Esophagus squamous epithelium (tissue), 5 donors: ENCODE data around the gene CDKN2D. TPM values are rescaled to one million over a fixed set of nuclear protein-coding genes. Genes with fewer than 3 reads are reported as not detected.
A peak's percentile ranks its signal among the peaks of the same experiment; 100 is the strongest.

ENCODE experiments used
- DNase-seq: peaks from one replicate; lab custom pipeline; 2025; lab: John Stamatoyannopoulos, UW
- H3K27ac ChIP-seq, 4 donors: fragments of 200-600 bp; sonication (generic); one replicate each; pipeline ENCODE4 v1.5.1; 2016 to 2019; ENCODE audit warnings: mild to moderate bottlenecking in 1 of 4
- H3K27me3 ChIP-seq, 4 donors: fragments of 200-600 bp; sonication (generic); 1 replicate in 3 of 4; 2 replicates in 1 of 4; pipeline versions ENCODE4 v1.5.1 to v1.6.0; 2017 to 2021; ENCODE audit warnings: antibody characterized with exemption in 1 of 4
- H3K36me3 ChIP-seq, 3 donors: fragments of 200-600 bp; sonication (generic); one replicate each; pipeline ENCODE4 v1.5.1; 2016 to 2019
- H3K4me1 ChIP-seq, 3 donors: fragments of 200-600 bp; sonication (generic); one replicate each; pipeline ENCODE4 v1.5.1; 2017 to 2019
- H3K4me3 ChIP-seq, 4 donors: fragments of 200-600 bp; sonication (generic); 1 replicate in 3 of 4; 2 replicates in 1 of 4; pipeline ENCODE4 v1.5.1; 2016 to 2019; ENCODE audit warnings: mild to moderate bottlenecking in 2 of 4, moderate library complexity in 1 of 4
- H3K9me3 ChIP-seq, 3 donors: fragments of 200-600 bp; sonication (generic); one replicate each; pipeline ENCODE4 v1.5.1; 2016 to 2019
- POLR2A ChIP-seq, 4 donors: fragments of 450-650 bp; IDR thresholded peaks; one replicate each; pipeline ENCODE4 v1.6.1; 2017; ENCODE audit warnings: antibody characterized with exemption in 4 of 4, mild to moderate bottlenecking in 4 of 4, moderate library complexity in 3 of 4
- WGBS, 2 donors: methylation state at CpG; one replicate each; pipeline ENCODE4 v1.1.5; 2018; 5-methylcytosine and 5-hydroxymethylcytosine counted together
- intact Hi-C: fragments of 100-400 bp; cut with DNase I; formaldehyde crosslinking; loops from one replicate; pipeline ENCODE4 v1.15.0; 2022
- total RNA-seq, 4 donors: library from RNA; depleted of rRNA; stranded (reverse); fragments of >200 nt; gene quantifications; one replicate each; pipeline ENCODE4 v1.1.0, GENCODE V29; 2016
- TF ChIP-seq, protein P1 (sequence below), 6 experiments: fragments of 450-650 bp in 4 of 6; fragments of 200-600 bp in 2 of 6; sonication (generic) in 2 of 6; IDR thresholded peaks; one replicate each; pipeline ENCODE4 v1.5.1; 2016 to 2019; ENCODE audit warnings: antibody characterized with exemption in 6 of 6, mild to moderate bottlenecking in 4 of 6, moderate library complexity in 4 of 6
- donor health status: DM: yes; HTN: yes; CAD: no.

Gene CDKN2D
- total RNA-seq, 4 donors from 2014 or later, result 5.1 to 14.4 (median 6.2) TPM

DNA sequence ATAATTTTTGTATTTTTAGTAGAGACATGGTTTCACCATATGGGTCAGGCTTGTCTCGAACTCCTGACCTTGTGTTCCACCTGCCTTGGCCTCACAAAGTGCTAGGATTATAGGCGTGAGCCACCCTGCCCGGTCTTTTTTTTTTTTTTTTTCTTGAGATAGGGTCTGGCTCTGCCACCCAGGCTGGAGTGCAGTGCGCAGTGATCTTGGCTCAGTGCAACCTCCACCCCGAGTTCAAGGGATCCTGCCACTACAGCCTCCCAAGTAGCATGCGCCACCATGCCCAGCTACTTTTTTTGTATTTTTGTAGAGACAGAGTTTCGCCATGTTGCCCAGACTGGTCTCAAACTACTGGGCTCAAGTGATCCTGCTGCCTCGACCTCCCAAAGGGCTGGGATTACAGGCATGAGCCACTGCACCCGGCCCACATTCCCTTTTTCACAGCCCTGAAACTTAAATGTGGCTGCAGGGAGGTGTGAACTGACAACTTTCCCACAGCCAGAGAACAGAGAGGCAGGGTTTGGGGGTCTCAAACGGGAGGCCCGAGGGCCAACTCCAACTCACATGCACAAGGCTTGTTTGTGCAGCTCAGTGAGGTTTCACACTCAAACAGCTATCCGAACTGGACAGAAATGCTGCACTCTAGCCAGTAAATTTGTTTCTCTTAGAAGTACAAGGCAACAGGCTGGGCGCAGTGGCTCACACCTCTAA is 47.2 kb downstream of the CDKN2D start:
- WGBS, 2 donors, result 40 to 49% methylated on average over 9 to 13 of the region's 13 CpGs
- no peak overlapping the region for H3K4me3 ChIP-seq
- DNase-seq, result no peak
- peaks cover 28 to 74% (median 34%) of the 10 kb centered on the region in 3 donors for H3K4me1 ChIP-seq
- no peaks in the 10 kb centered on the region for H3K36me3 ChIP-seq
- H3K9me3 ChIP-seq, result no peaks in the 10 kb centered on the region
- intact Hi-C loops, result no loop called here
- peaks cover 0 to 36% (median 7%) of the 10 kb centered on the region in 4 donors for H3K27me3 ChIP-seq
- peak overlapping the region; percentile 76 to 88 (median 86) for H3K27ac ChIP-seq
- TF ChIP-seq, protein P1, sequence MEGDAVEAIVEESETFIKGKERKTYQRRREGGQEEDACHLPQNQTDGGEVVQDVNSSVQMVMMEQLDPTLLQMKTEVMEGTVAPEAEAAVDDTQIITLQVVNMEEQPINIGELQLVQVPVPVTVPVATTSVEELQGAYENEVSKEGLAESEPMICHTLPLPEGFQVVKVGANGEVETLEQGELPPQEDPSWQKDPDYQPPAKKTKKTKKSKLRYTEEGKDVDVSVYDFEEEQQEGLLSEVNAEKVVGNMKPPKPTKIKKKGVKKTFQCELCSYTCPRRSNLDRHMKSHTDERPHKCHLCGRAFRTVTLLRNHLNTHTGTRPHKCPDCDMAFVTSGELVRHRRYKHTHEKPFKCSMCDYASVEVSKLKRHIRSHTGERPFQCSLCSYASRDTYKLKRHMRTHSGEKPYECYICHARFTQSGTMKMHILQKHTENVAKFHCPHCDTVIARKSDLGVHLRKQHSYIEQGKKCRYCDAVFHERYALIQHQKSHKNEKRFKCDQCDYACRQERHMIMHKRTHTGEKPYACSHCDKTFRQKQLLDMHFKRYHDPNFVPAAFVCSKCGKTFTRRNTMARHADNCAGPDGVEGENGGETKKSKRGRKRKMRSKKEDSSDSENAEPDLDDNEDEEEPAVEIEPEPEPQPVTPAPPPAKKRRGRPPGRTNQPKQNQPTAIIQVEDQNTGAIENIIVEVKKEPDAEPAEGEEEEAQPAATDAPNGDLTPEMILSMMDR (IDR thresholded peaks at IDR 0.05), result no peak
- no peak for TF ChIP-seq POLR2A (IDR thresholded peaks at IDR 0.05)

DNA sequence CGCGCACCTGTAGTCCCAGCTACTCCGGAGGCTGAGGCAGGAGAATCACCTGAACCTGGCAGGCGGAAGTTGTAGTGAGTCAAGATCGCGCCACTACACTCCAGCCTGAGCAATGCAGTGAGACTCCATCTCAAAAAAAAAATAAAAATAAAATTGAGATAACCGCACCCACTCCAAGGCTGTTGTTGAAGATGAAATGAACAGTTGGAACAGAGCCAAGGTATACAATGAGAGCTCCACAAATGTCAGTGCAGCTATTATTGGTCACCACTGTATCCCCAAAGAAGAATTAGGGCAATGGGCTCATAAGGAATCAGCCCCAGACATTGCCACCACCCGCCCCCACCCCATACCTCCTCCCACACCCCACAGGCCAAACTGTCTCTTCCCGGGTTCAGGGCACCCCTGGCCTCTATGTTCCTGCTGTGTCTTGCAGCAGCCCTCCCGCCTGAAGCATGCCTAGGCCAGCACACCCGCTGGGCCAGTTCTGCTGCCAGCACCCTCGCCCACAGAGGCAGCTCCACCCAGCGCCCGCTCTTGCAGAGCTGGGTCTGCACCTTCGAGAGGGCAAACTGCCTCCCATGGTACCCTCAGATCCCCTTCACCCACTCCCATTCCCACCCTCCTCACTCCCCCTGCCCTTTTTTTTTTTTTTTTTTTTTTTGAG is 48.0 kb downstream of the CDKN2D start:
- no peaks in the 10 kb centered on the region for H3K9me3 ChIP-seq
- H3K4me3 ChIP-seq, result no peak overlapping the region
- H3K4me1 ChIP-seq, result peaks cover 28 to 81% (median 34%) of the 10 kb centered on the region in 3 donors
- no peak for DNase-seq
- 33 to 56% methylated on average over 14 to 15 of the region's 15 CpGs for WGBS, 2 donors
- no peaks in the 10 kb centered on the region for H3K36me3 ChIP-seq
- no peak for TF ChIP-seq POLR2A (IDR thresholded peaks at IDR 0.05)
- TF ChIP-seq, protein P1 (IDR thresholded peaks at IDR 0.05), result peak in 1 of 6 experiments; percentile 4
- H3K27ac ChIP-seq, result peak overlapping the region; percentile 74 to 88 (median 86)
- H3K27me3 ChIP-seq, result peaks cover 0 to 43% (median 8%) of the 10 kb centered on the region in 4 donors
- intact Hi-C loops, result no loop called here

DNA sequence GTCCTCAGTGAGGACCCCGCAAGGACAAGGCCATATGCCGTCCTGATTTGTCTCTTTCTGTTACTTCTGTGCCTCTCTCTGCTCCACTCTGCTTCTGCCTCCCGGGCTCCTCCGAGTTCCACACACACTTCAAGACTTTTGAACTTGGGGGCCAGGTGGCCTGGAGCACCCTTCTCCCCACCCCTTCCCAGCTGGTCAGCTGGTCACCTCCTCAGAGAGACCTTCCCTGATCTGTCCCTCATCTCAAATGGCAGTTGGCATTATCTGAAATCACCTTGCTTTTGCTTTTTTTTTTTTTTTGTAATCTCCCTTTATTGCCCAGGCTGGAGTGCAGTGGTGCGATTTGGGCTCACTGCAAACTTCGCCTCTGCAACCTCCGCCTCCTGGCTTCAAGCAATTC is 49.4 kb downstream of the CDKN2D start:
- peaks cover 35 to 95% (median 37%) of the 10 kb centered on the region in 3 donors for H3K4me1 ChIP-seq
- peak overlapping the region; percentile 74 to 88 (median 86) for H3K27ac ChIP-seq
- DNase-seq, result no peak
- intact Hi-C loops, result no loop called here
- TF ChIP-seq, protein P1 (IDR thresholded peaks at IDR 0.05), result no peak
- no peak for TF ChIP-seq POLR2A (IDR thresholded peaks at IDR 0.05)
- no peaks in the 10 kb centered on the region for H3K9me3 ChIP-seq
- peaks cover 0 to 56% (median 10%) of the 10 kb centered on the region in 4 donors for H3K27me3 ChIP-seq
- no peak overlapping the region for H3K4me3 ChIP-seq
- WGBS, 2 donors, result 55 to 59% methylated on average over 7 of the region's 7 CpGs
- peaks cover 0 to 5% (median 3%) of the 10 kb centered on the region in 3 donors for H3K36me3 ChIP-seq

DNA sequence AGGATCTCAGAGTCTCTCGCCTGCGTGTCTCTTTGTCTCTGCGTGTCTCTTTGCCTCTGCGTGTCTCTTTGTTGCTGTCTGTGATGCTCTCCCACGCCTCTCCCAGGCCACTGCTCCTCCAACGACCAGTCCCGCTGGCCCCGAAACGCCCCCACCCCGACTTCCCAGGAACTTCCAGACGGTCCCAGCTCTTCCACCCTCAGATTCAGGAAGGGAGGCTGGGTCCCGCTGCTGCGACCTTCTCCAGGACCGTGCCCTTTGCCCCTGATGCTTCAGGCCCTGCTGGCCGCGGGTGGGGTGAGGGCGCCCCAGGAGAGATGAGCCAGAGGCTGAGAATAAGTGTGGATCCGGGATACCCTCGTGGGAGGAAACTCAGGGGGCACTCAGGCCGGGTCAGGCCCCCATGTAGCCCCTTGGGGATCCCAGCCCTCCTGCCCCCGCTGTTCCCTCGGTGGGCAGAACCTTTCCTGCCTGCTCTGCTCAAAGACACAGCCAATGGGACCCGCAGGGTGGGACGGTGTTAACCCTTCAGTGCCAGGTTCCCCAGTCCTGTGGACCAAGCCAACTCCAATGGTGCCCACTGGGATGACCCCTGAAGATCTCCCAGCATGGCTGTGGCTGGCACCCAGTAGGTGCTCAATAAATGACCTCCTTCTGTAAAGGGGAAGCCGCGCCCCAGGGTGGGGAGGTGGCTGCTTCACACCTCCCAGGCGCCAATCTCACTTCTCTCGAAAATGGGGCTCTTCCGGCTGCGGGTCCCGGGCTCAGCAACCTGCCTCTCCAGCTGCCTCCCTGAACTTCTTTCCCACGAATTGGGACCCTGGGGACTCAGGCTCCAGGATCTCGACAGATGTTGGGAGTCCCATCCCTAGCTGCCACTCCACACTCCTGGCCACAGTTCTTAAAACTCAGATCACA is 50.1 kb downstream of the CDKN2D start:
- intact Hi-C loops, result no loop called here
- Histone ChIP-seq H3K27me3 (peaks cover 0 to 63% (median 10%) of the 10 kb centered on the region in 4 donors), H3K4me3 (peak overlapping the region in 1 of 4 donors; percentile 74), H3K36me3 (peaks cover 0 to 12% (median 3%) of the 10 kb centered on the region in 3 donors), H3K27ac (peak overlapping the region; percentile 67 to 88 (median 86)), H3K9me3 (no peaks in the 10 kb centered on the region), H3K4me1 (peaks cover 38 to 97% (median 39%) of the 10 kb centered on the region in 3 donors)
- DNase-seq, result no peak
- WGBS, 2 donors, result 5 to 12% methylated on average over 11 to 17 of the region's 33 CpGs
- TF ChIP-seq, protein P1 (IDR thresholded peaks at IDR 0.05), result no peak
- no peak for TF ChIP-seq POLR2A (IDR thresholded peaks at IDR 0.05)
